ENCODE results near the gene ASB8. TPM values are rescaled to one million over a fixed set of nuclear protein-coding genes. Genes with fewer than 3 reads are reported as not detected.

The ASB8 gene
- polyA plus RNA-seq, 3 donors, result 23.8 to 50.0 (median 38.4) TPM

DNA sequence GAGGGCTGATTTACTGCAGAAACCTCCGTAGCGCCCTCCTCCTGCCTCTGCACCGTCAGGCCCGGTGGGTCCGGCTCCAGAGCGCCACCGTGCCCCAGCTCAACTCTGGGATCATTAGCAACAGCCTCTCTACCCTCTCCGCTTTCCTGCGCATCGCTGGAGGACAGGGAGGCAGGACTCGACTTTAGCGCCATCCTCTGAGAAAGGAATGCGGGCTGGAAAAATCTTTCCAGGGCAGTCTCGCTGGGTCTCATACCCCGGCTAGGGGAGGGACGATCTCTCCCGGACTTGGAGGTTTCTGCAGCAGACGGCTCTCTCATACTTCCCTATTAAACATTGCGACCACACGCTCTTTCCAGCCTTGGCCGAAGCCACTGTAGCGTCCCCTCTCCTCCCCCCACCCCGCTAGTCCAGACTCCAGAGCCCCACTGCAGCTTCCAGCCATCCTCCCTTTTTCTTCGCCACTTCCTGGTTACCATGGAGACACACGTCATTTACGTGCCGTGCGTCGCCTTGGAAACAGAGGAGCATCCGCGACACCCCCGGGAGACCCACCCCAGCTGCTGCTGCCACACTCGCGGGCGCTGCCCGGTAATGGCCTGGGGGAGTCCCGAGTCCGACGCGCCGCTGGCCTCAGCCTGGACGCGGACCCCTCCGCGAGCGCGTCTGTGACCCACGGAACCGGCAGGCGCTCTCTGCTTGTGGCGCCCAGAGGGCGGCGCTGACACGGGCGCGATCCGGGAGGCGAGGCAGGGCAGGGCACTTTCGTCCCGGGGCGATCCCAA lies 26.0 kb upstream of the ASB8 start, which contains the start of gene CCDC184:
Gene CCDC184 (plus strand): TSS at position 554 of the 785 bp plus-strand sequence. CDS start 479 bp downstream, outside the sequence.
- Histone ChIP-seq H3K4me3 (replicated peaks in 1 of 3; ENCODE audit: low read depth in 2 of 3, low read length in 3 of 3) (peak within 1 kb of the TSS; percentile 66 to 89 (median 69)), H2AFZ (ENCODE audit: insufficient read depth, low read depth, low read length, poor library complexity, severe bottlenecking) (peak within 1 kb of the TSS; percentile 84), H3K4me1 (ENCODE audit: control insufficient read depth in 1 of 2, insufficient read depth in 2 of 2, low read length in 2 of 2) (peaks cover 17 to 22% of the 10 kb centered on the region in 2 donors), H3K4me2 (replicated peaks; ENCODE audit: extremely low read depth, low read length, poor library complexity, severe bottlenecking) (peak within 1 kb of the TSS; percentile 76), H3K27me3 (ENCODE audit: control insufficient read depth in 2 of 2, insufficient read depth in 2 of 2, low read length in 2 of 2) (peaks cover 41 to 58% of the 10 kb centered on the region in 2 donors), H3K9ac (ENCODE audit: insufficient read depth, low read length, poor library complexity, severe bottlenecking) (peak within 1 kb of the TSS; percentile 44), H3K79me2 (ENCODE audit: insufficient read depth, low read length) (no peaks in the 10 kb centered on the region), H3K9me3 (replicated peaks in 1 of 2; ENCODE audit: control insufficient read depth in 1 of 2, insufficient read depth in 1 of 2, low read length in 2 of 2) (peaks cover 0 to 4% of the 10 kb centered on the region in 2 donors), H3K27ac (ENCODE audit: low read depth in 1 of 2, low read length in 2 of 2) (no peak within 1 kb of the TSS), H4K20me1 (ENCODE audit: insufficient read depth, low read length) (no peaks in the 10 kb centered on the region), H3K36me3 (replicated peaks in 1 of 2; ENCODE audit: control insufficient read depth in 1 of 2, insufficient read depth in 2 of 2, low read length in 2 of 2) (no peaks in the 10 kb centered on the region)
- WGBS (ENCODE audit: insufficient coverage), result 0% methylated on average over 55 of the region's 61 CpGs
- TF ChIP-seq, protein P1, sequence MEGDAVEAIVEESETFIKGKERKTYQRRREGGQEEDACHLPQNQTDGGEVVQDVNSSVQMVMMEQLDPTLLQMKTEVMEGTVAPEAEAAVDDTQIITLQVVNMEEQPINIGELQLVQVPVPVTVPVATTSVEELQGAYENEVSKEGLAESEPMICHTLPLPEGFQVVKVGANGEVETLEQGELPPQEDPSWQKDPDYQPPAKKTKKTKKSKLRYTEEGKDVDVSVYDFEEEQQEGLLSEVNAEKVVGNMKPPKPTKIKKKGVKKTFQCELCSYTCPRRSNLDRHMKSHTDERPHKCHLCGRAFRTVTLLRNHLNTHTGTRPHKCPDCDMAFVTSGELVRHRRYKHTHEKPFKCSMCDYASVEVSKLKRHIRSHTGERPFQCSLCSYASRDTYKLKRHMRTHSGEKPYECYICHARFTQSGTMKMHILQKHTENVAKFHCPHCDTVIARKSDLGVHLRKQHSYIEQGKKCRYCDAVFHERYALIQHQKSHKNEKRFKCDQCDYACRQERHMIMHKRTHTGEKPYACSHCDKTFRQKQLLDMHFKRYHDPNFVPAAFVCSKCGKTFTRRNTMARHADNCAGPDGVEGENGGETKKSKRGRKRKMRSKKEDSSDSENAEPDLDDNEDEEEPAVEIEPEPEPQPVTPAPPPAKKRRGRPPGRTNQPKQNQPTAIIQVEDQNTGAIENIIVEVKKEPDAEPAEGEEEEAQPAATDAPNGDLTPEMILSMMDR (IDR thresholded peaks at IDR 0.05), result peak; percentile 57
- DNase-seq, result peak; percentile 59 to 70 (median 60)
- Mint-ChIP-seq H3K4me1 (peaks cover 18% of the 10 kb centered on the region), H3K27me3 (ENCODE audit: low read depth in 3 of 3) (peaks cover 60 to 67% (median 61%) of the 10 kb centered on the region in 3 donors), H3K4me3 (peak within 1 kb of the TSS; percentile 95 to 97), H3K9me3 (peaks cover 0 to 11% (median 4%) of the 10 kb centered on the region in 7 donors), H3K27ac (peak within 1 kb of the TSS in 1 of 7 donors; percentile 82), H3K36me3 (peaks cover 2 to 6% of the 10 kb centered on the region in 2 donors)
- intact Hi-C loops (cut with micrococcal nuclease), result loop anchor here in 1 of 2 donors (1.0 kb wide), 1 partner anchor 8 kb away; no protein-coding TSS in a partner anchor

DNA sequence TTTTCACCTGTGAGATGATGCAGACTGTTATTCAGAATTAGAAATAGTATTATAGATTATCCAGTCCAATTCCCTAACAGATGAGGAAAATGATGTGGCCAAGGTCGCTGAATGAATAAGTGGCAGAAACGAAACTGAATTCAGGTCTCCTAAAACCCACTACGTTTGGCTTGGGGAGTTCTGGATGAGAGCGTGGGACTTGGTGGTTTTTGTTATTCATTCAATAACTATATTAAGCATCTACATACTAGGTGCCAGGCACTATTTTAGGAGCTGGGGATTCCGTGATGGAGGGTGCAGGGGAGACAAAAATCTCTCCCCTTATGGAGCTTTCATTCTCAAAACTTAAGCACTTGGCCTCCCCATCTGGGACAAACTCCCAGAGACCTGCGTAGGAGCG lies 25.3 kb upstream of the ASB8 start:
- H3K36me3 ChIP-seq (replicated peaks in 1 of 2; ENCODE audit: control insufficient read depth in 1 of 2, insufficient read depth in 2 of 2, low read length in 2 of 2), result no peaks in the 10 kb centered on the region
- DNase-seq, result no peak
- WGBS (ENCODE audit: insufficient coverage), result no CpG with 5 or more reads among the region's 7 CpGs
- peak overlapping the region; percentile 76 for H3K4me2 ChIP-seq (replicated peaks; ENCODE audit: extremely low read depth, low read length, poor library complexity, severe bottlenecking)
- H4K20me1 ChIP-seq (ENCODE audit: insufficient read depth, low read length), result no peaks in the 10 kb centered on the region
- peaks cover 17 to 22% of the 10 kb centered on the region in 2 donors for H3K4me1 ChIP-seq (ENCODE audit: control insufficient read depth in 1 of 2, insufficient read depth in 2 of 2, low read length in 2 of 2)
- Mint-ChIP-seq H3K27ac (no peak overlapping the region), H3K4me3 (peak overlapping the region; percentile 95 to 97), H3K27me3 (ENCODE audit: low read depth in 3 of 3) (peaks cover 55 to 65% (median 57%) of the 10 kb centered on the region in 3 donors), H3K36me3 (peaks cover 2 to 6% of the 10 kb centered on the region in 2 donors), H3K9me3 (peaks cover 0 to 11% (median 4%) of the 10 kb centered on the region in 7 donors), H3K4me1 (peaks cover 18% of the 10 kb centered on the region)
- peaks cover 44 to 62% of the 10 kb centered on the region in 2 donors for H3K27me3 ChIP-seq (ENCODE audit: control insufficient read depth in 2 of 2, insufficient read depth in 2 of 2, low read length in 2 of 2)
- H3K4me3 ChIP-seq (replicated peaks in 1 of 3; ENCODE audit: low read depth in 2 of 3, low read length in 3 of 3), result peak overlapping the region; percentile 66 to 89 (median 69)
- H3K79me2 ChIP-seq (ENCODE audit: insufficient read depth, low read length), result no peaks in the 10 kb centered on the region
- no peak overlapping the region for H3K27ac ChIP-seq (ENCODE audit: low read depth in 1 of 2, low read length in 2 of 2)
- TF ChIP-seq, protein P1 (IDR thresholded peaks at IDR 0.05), result no peak
- H2AFZ ChIP-seq (ENCODE audit: insufficient read depth, low read depth, low read length, poor library complexity, severe bottlenecking), result peak overlapping the region; percentile 84
- peak overlapping the region; percentile 44 for H3K9ac ChIP-seq (ENCODE audit: insufficient read depth, low read length, poor library complexity, severe bottlenecking)
- intact Hi-C loops (cut with micrococcal nuclease), result loop anchor here in 1 of 2 donors (1.0 kb wide), 1 partner anchor 9 kb away; no protein-coding TSS in a partner anchor
- peaks cover 0 to 4% of the 10 kb centered on the region in 2 donors for H3K9me3 ChIP-seq (replicated peaks in 1 of 2; ENCODE audit: control insufficient read depth in 1 of 2, insufficient read depth in 1 of 2, low read length in 2 of 2)

Measured in CD14-positive monocyte (primary cell).